Activated B cell treated with CpG ODN at 0.5 μM for 24 hours (primary cell): ENCODE measurements around the gene SIGMAR1. TPM values are rescaled to one million over a fixed set of nuclear protein-coding genes. Genes with fewer than 3 reads are reported as not detected.
A peak's percentile ranks its signal among the peaks of the same experiment; 100 is the strongest.

Experiments
- ATAC-seq: fragments of 200-7000 bp; cut with Tn5 transposase; one replicate; pipeline ENCODE4 v1.10.0; 2021; ENCODE audit warnings: low read depth, mild to moderate bottlenecking, moderate library complexity
- CTCF ChIA-PET: fragments of 350-600 bp; sonication (Branson Sonifier 250); formaldehyde crosslinking; loops from one replicate; lab custom pipeline; 2021; ENCODE audit warnings: antibody characterized with exemption; lab: Charles Lee
- POLR2A ChIA-PET: fragments of 350-600 bp; sonication (Branson Sonifier 250); formaldehyde crosslinking; loops from one replicate; lab custom pipeline; 2021; ENCODE audit warnings: antibody characterized with exemption; lab: Charles Lee
- DNase-seq: peaks from one replicate; pipeline ENCODE4 v3.0.0; 2022
- H3K27ac Mint-ChIP-seq: one replicate; pipeline ENCODE4 v1.8.0; 2020; ENCODE audit warnings: mixed read lengths
- H3K27me3 Mint-ChIP-seq: one replicate; pipeline ENCODE4 v1.8.0; 2021; ENCODE audit warnings: mixed read lengths
- H3K36me3 Mint-ChIP-seq: one replicate; pipeline ENCODE4 v1.8.0; 2021; ENCODE audit warnings: low read depth, mixed read lengths
- H3K4me1 Mint-ChIP-seq: one replicate; pipeline ENCODE4 v1.8.0; 2021; ENCODE audit warnings: mixed read lengths
- H3K4me3 Mint-ChIP-seq: one replicate; pipeline ENCODE4 v1.8.0; 2020; ENCODE audit warnings: mild to moderate bottlenecking, mixed read lengths
- H3K9me3 Mint-ChIP-seq: one replicate; pipeline ENCODE4 v1.8.0; 2020; ENCODE audit warnings: mixed read lengths
- intact Hi-C: fragments of 100-400 bp; cut with micrococcal nuclease; formaldehyde crosslinking; loops from one replicate; pipeline ENCODE4 v1.15.1; 2024
- total RNA-seq: library from RNA; stranded (reverse); gene quantifications from 2 replicates; pipeline ENCODE4 v1.2.3, GENCODE V29; 2022
- TF ChIP-seq, protein P1 (sequence below): fragments of 200-600 bp; IDR thresholded peaks from one replicate; pipeline ENCODE4 v1.8.0; 2022; ENCODE audit warnings: antibody characterized with exemption, mild to moderate bottlenecking

The SIGMAR1 gene
- total RNA-seq, 1 donor from 2014 or later, result 27.2 TPM

DNA sequence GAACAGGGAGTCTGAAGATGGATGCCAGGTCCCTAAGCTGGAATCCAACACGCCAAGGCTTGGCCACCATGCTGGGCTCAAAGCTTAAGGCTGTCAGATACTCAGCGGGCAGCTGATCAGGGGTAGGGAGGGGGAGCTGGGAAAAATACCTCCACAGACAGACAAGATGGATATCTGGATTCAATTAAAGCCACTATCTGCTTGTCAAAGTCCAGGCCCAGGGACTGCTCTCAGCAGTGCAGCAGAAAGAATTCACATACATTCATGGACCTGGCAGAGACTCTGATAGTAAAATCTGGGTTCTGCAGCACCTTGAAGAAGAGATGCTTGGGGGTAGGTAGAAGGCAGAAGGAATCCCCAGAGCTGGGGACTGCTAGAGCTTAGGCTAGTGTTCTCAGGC is 22.5 kb downstream of the SIGMAR1 start:
- DNase-seq (no peak), ATAC-seq (no peak)
- no peak overlapping the region for H3K27ac Mint-ChIP-seq
- ChIA-PET CTCF (interaction anchor here (5.3 kb wide), 1 partner anchor 20 kb away, joined by 62 read pairs; the partner anchor contains the start of gene SIGMAR1), POLR2A (interaction anchor here (0.6 to 6.8 kb wide), 2 partner anchors 16 to 21 kb away, joined by 5 to 44 read pairs; partner anchors contain the start of gene SIGMAR1)
- intact Hi-C loops, result loop anchor here (10.0 kb wide), 2 partner anchors 1140 to 1200 kb away; partner anchors contain the start of genes HINT2, NOL6 and SPAG8
- H3K4me1 Mint-ChIP-seq, result peaks cover 30% of the 10 kb centered on the region
- TF ChIP-seq, protein P1, sequence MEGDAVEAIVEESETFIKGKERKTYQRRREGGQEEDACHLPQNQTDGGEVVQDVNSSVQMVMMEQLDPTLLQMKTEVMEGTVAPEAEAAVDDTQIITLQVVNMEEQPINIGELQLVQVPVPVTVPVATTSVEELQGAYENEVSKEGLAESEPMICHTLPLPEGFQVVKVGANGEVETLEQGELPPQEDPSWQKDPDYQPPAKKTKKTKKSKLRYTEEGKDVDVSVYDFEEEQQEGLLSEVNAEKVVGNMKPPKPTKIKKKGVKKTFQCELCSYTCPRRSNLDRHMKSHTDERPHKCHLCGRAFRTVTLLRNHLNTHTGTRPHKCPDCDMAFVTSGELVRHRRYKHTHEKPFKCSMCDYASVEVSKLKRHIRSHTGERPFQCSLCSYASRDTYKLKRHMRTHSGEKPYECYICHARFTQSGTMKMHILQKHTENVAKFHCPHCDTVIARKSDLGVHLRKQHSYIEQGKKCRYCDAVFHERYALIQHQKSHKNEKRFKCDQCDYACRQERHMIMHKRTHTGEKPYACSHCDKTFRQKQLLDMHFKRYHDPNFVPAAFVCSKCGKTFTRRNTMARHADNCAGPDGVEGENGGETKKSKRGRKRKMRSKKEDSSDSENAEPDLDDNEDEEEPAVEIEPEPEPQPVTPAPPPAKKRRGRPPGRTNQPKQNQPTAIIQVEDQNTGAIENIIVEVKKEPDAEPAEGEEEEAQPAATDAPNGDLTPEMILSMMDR, result no peak
- no peak overlapping the region for H3K4me3 Mint-ChIP-seq
- H3K9me3 Mint-ChIP-seq, result no peaks in the 10 kb centered on the region
- H3K27me3 Mint-ChIP-seq, result no peaks in the 10 kb centered on the region
- H3K36me3 Mint-ChIP-seq, result peaks cover 48% of the 10 kb centered on the region

DNA sequence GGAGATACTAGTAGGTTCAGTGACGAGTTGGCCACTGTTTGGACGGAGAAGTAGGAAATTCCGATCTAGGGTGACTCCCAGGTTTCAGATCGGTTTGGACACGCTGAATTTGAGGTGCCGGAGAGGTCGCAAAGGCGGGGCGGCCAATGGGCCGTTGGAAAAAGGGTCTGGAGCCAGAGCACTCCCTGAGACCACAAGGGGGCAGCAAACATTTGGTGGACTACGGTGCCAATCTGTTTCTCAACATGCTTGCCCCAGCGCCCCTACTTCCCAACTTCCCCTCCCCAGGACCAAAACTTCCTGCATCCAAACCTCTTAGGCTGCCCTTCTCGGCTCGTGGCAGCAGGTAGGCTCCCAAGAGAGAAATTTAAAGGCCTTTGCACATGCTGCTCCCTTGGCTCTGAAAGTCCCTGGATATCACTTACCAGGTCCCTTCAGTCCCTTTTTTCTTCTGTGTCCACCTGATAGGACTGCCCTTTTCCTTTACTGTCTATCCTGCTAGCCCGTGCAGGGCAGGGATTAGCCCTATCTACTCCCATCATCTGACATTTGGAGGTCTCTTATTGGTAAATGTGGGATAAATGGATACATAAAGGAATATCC is 24.7 kb downstream of the SIGMAR1 start:
- ATAC-seq, result peak; percentile 46
- ChIA-PET CTCF (interaction anchor here (0.9 to 5.3 kb wide), 4 partner anchors 8 to 52 kb away, joined by 3 to 62 read pairs (median 4); partner anchors contain the start of genes DCTN3 and SIGMAR1), POLR2A (interaction anchor here (0.6 to 6.8 kb wide), 8 partner anchors 7 to 158 kb away, joined by 3 to 44 read pairs (median 4); partner anchors contain the start of genes DCTN3, DNAI1, FAM219A and GALT)
- intact Hi-C loops, result loop anchor here (1.0 to 10.0 kb wide), 13 partner anchors 7 to 1202 kb away; partner anchors contain the start of genes DCTN3, DNAI1, DNAJB5 and FAM219A
- Mint-ChIP-seq H3K27me3 (no peaks in the 10 kb centered on the region), H3K36me3 (peaks cover 40% of the 10 kb centered on the region), H3K4me3 (peak overlapping the region; percentile 86), H3K4me1 (peaks cover 19% of the 10 kb centered on the region), H3K9me3 (no peaks in the 10 kb centered on the region), H3K27ac (peak overlapping the region; percentile 62)
- peak; percentile 56 for DNase-seq
- TF ChIP-seq, protein P1, result no peak

DNA sequence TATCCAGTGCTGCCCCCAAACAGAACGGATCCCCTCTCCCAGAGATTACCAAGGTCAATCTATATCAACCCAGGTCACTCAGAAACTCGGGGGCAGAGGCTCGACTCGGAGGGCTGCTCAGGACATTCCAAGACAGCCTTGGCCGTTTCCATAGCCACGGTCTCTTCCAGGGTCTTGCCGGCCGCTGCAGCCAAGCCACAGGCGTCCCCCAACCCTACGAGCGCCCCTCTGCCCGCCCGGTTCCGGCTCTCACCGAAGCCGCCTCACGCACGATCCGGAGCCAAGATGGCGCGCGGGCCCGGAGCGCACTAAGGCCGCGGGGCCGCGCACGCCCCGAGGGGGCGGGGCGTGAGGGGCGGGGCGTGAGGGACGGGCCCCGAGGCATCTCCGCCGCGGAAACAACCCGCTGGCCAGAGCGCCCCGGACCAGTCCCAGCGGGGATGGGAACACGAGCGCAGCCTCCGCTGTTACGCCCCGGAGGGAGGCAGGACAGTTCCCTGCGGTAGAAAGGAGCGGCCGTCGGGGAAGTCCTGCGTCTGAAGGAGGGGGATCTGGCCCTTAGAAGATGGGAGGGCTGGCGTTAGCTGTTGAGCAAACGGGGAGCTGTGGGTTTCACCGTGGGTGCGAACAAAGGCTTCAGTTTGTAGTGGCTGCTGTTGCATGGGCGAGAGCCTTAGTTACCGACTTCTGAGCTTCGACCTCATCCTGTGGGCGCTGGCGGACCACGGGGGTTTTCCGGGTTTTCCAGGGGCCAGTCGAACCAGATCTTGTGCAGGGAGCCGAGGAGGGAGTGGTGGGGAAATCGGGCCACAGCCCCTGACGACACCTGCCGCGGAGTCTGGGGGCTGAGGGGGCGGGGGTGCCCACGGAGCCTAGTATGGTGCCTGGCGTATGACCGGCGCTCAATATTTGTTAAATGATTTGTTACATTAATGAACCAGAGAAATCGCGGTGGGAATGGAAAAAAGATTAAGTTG is 25.5 kb downstream of the SIGMAR1 start, which contains the start of gene RPP25L:
Gene RPP25L (minus strand): TSS at position 287 of the 977 bp plus-strand sequence. CDS start 801 bp downstream, outside the sequence.
- CTCF ChIA-PET, result interaction anchor here (0.8 to 5.3 kb wide), 5 partner anchors 8 to 90 kb away, joined by 3 to 62 read pairs (median 5); partner anchors contain the start of genes DCTN3 and SIGMAR1
- peak; percentile 90 for DNase-seq
- Mint-ChIP-seq H3K4me3 (peak within 1 kb of the TSS; percentile 86), H3K36me3 (peaks cover 32% of the 10 kb centered on the region), H3K27me3 (no peaks in the 10 kb centered on the region), H3K4me1 (peaks cover 19% of the 10 kb centered on the region), H3K9me3 (no peaks in the 10 kb centered on the region), H3K27ac (peak within 1 kb of the TSS; percentile 90)
- POLR2A ChIA-PET, result interaction anchor here (0.6 to 6.8 kb wide), 7 partner anchors 8 to 157 kb away, joined by 3 to 44 read pairs (median 5); partner anchors contain the start of genes DCTN3, DNAI1, FAM219A and GALT
- intact Hi-C loops, result loop anchor here (1.0 to 10.0 kb wide), 13 partner anchors 8 to 1203 kb away; partner anchors contain the start of genes DCTN3, DNAI1, DNAJB5 and FAM219A
- ATAC-seq, result peak; percentile 96
- TF ChIP-seq, protein P1, result no peak

DNA sequence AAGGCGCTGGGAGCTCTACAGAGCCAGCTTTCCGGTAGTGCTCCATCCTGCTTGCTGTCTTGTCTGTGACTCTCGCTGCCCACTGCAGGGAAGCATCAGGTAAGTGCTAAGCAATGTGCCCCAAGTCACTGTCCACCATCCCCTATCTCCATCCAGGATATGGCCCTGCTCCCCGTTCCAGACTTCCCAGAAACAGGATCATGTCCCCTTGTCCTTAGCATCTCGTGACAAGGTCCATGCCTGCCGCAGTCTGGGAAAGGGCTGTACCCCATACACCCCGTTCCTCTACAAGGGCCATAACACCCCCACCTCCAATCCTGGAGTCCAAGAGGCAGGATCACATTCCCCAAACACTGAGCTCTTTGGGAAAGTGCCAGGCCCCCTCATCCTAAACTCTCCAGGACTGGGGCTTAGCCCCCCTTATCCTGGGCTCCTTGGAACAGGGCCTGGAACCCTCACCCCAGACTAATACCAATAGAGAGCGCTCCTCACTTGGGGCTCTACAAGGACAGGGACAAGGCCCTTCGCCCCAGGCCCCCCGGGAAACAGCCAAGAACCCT is 26.3 kb downstream of the SIGMAR1 start:
- TF ChIP-seq, protein P1, result no peak
- CTCF ChIA-PET, result interaction anchor here (0.9 to 5.3 kb wide), 2 partner anchors 9 to 24 kb away, joined by 4 to 62 read pairs; partner anchors contain the start of genes DCTN3 and SIGMAR1
- DNase-seq, result no peak

More for the DNA sequence above, 26.3 kb downstream of the SIGMAR1 start:
- intact Hi-C loops, result loop anchor here (5.0 to 10.0 kb wide), 6 partner anchors 36 to 1203 kb away; partner anchors contain the start of genes DNAJB5, GALT, HINT2 and NOL6
- Mint-ChIP-seq H3K4me3 (peak overlapping the region; percentile 86), H3K27me3 (no peaks in the 10 kb centered on the region), H3K9me3 (no peaks in the 10 kb centered on the region), H3K36me3 (peaks cover 24% of the 10 kb centered on the region), H3K4me1 (peaks cover 19% of the 10 kb centered on the region), H3K27ac (peak overlapping the region; percentile 90)
- POLR2A ChIA-PET, result interaction anchor here (0.5 to 6.8 kb wide), 3 partner anchors 9 to 1321 kb away, joined by 5 to 44 read pairs (median 21); partner anchors contain the start of genes DCTN3, NFX1 and SIGMAR1
- ATAC-seq, result peak; percentile 3
